Measurements from ENCODE around the gene MAS1.

MAS1 gene

DNA sequence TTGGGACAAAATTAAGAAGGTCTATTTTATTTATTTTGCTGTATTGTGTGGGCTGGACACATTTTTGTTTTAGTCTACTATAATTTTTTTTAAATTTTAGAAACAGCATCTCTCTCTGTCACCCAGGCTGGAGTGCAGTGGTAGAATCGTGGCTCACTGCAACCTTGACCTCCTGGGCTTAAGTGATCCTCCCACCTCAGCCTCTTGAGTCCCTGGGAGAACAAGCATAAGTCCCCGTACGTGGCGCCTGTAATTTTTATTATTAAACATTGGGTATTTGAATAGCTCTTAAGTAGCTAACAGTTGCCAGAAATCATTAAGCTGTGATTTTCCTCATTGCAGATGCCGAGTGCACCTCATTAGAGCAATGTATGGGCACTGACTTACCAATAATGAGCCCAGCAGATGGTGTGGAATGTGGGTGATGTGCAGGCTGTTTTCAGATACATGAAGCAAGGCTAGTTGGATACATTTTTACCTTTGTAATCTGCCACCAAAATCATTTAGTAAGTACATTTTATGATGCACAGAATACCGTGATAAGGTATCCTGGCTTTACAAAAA, 10.3 kb upstream of the MAS1 start:
- no peak for DNase-seq

DNA sequence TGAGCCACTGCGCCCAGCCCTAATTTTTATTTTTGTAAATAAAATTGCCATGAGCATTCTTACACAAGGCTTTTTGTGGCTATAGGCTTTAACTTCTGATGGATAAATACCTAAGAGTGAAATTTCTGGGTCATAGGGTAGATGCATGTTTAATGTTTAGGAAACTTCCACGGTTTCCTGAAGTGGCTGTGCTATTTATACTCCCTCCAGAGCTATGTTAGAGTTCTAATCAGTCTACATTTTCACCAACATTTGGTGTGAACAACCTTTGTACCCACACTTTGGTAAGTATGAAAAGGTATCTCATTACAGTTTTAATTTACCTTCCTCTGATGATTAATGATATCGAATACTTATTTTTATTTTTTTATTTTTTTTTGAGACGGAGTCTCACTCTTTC, 6.1 kb upstream of the MAS1 start:
- no peak for DNase-seq

DNA sequence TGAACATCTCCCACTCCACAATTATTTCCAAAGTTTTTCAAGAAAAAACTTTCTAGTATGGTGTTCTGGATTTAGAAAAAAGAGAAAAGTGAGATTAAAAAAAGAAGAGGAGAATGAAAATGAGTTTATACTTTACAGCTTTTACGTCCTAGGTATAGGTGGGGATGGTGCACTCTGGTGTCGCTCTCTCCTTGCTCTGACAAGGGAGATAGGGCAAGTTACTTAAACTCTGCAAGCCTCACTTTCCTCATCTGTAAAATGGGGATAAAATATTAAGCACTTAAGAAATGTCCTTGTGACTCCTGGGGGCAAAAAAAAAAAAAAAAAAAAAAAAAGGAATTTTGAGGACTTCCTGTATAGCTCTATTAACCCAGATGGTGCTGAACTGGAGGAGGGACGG, 4.5 kb upstream of the MAS1 start:
- no peak for DNase-seq

DNA sequence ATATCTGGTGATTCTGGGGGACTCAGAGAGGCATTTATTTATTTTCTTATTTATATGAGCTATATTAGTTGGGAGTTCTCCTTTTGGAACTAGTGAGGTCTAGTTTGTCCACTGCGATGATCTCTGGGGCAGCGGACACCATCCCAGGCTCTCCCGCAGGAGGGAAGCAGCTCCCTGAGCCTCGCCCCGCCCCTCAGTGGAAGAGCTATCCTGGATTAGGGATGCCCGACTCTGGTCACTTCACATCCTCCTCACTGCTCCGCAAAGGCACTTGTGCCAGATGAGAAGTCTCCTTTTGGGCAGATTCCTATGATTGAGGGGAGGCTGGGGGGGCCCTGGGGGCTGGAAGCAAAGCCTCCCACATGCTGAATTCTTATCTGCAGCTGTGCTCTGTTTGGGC, 3.6 kb upstream of the MAS1 start:
- no peak for DNase-seq

DNA sequence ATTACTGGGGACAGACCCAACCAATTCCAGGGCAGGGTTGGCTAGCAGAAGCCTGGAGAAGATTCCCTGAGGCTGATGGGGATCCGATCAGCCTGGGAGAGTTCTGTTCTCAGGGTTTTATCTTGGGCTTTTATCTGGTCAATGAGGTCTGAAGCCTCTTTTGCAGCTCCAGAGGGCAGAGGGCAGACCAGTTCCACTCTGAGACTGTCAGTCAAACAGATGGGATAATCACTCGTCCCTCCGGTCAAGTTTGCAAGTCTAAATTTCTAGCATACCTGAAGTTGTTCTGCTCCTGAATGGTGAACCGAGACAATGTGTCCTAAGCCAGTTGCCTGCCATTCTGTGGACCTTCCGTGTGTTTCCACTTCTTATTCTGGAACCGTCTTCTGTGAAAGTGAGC, 3.0 kb upstream of the MAS1 start:
- no peak for DNase-seq

DNA sequence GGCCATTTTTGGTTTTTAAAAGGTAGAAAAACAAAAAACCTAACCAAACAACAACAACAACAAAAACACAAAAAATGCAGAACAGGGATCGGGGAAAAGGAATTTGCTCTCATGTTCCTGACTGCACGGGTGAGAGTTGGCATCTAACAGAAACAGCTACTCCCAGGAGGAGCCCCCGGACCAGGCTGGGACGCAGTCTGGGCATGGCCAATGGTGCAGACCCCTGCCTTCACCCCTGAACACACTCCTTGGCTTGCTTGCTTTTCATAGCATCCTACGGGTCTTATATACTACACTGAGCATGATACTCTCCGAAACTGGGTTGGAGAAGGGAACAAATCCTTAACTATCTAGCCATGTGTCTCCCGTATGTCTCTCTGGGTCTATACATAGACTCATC, 587 bp upstream of the MAS1 start:
- no peak for DNase-seq

DNA sequence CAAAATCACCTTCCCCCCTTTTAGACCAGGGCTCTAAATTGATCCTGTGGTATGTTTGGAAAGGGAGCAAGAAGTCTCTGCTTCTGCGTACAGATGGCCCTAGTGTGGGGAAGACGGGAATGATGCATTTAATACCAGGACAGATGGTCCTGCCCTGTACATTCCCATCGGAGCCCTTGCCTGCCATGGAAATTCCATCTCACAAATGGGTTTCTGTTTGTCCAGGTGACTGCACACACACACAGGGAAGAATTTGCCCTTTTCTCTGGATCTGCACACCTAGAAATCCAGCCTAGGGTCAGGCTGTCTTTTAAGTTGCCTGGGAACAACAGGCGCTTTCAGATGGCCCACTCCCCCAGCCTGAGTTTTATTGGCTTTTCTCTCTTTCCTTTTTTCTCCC, 1.3 kb downstream of the MAS1 start:
- no peak for DNase-seq

DNA sequence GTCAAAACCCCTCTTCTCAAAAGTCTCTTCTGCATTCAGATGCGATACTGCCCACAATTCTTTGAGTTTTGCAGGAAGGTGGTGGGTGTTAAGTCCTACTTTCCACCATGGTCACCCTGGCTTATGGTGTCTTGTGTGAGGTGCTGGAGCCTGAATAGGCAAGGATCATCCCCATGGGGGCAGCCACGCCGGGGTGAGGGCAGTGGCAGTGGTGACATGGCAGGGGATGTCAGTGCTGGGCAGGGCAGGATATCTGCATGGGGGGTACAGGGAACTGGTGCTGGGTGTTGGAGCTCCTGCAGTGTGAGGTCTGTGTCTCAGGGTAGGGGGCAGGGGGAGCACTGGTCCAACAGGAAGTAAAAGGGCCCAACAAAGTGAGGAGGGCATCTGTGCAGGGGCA, 2.3 kb downstream of the MAS1 start:
- DNase-seq: no peak

DNA sequence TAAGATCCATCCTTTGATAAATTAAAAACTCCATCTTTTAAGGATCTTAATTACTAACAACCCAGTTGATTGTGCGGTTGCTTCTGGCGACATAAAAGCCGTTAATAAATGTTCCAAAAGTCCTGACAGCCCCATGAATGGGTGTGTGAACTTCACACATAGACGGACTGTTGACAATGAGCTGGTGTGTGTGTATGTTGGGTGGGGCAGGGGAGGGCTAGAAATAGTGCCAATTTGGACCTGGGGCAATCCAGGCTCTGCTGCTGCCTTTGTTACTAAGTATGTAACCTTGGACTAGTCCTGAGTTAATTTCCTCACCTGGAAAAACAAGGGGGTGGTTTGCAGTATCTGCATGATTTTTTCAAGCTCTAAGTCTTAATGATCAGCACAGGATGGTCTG, 4.2 kb downstream of the MAS1 start:
- DNase-seq: no peak

DNA sequence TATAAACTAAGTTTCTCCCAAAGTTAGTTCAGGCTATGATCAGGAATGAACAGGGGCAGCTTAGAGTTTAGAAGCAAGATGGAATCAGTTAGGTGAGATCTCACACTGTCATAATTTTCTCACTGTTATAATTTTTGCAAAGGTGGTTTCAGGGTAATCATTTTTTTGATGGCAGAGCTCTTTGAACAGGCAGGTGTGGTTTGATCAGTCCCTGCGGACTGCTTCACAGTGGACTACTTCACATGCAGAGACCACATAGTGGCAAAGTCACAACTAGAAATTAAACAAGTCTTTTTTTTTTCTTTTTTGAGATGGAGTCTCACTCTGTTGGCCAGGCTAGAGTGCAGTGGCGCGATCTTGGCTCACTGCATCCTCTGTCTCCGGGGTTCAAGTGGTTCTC, 6.8 kb downstream of the MAS1 start:
- no peak for DNase-seq

DNA sequence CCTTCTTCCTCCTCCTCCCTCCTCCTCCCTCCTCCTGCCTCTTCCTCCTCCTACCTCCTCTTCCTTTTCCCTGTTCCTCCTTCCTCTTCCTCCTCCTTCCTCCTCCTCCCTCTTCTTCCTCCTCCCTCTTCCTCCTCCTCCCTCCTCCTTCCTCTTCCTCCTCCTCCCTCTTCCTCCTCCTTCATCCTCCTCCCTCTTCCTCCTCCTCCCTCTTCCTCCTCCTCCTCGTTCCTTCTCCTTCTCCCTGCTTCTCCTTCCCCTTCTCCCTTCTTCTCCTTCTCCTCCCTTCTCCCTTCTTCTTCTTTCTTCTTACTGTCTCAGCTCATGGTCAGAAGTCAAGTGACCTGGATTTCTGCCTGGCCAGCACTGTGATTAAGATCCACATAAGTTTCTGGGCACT, 7.7 kb downstream of the MAS1 start:
- no peak for DNase-seq

DNA sequence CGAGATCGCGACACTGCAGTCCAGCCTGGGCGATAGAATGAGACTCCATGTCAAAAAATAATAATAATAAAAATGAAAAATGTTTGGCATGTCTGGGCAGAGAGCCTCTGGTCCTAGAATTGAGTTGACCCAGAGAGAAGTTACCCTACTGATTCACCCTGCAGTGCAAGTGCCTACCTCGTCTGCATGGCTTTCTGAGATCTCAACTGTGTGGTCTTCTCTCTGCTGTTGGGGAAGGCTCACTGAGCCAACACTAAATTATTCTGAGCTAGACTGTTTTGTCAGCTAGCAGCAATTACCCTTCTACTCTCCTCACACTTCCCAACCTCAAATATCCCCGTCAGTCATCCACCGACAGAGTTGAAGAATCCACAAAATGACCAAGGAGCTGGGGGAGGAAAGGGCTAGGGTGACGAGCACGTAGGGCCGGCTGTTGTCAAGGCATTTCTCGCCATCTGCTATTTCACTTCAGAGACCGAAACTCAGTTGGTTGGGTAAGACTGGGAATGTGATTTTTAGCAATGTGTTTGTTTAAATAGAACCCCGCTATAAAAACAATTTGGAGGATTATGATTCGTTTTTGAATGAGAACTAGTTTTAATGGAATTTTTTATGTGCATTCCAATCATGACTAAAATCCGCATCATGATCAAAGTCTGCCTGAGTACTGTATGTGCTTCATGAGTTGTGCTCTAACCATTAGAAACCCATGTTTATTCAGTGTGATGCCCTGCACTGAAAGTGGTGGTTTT, 9.4 kb downstream of the MAS1 start:
- no peak for DNase-seq

DNA sequence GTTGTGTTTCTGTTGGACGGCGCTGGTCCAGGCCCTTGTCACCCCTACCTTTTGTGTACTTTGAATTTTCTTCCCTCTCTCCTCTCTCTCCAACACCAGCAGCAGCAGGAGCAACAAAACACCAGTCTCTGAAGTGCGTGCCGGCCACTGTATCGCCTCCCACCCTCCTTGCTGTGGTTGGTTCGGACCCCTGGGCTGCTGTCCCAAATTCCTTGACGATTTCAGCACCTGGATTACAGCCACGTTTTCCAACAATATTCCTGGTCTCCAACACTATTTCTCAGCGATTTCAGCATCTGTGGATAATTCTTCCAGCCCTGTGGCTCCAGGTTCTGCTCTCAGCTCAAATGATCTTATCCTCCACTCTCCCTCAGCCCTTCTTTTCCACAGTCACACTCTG, 11.8 kb downstream of the MAS1 start:
- DNase-seq: no peak

DNA sequence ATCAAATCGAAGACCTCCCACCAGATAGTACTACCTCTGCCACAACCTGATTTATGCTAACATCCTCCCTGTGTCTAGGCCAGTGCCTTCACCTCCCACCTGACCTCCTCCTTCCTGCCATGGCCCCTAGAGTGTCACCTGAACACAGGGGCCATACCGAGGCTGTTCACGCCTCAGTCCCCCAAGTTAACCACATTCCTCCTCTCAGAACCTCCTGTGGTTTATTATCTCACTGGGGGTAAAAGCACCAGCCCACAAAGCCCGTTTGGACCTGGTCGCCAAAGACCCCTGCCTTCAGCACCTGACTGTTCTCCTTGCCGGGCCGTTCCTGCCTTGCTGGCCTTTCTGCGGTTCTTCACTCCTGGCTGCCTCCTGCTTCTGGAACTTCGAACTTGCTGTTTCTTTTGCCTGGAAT, 13.7 kb downstream of the MAS1 start:
- DNase-seq: no peak

DNA sequence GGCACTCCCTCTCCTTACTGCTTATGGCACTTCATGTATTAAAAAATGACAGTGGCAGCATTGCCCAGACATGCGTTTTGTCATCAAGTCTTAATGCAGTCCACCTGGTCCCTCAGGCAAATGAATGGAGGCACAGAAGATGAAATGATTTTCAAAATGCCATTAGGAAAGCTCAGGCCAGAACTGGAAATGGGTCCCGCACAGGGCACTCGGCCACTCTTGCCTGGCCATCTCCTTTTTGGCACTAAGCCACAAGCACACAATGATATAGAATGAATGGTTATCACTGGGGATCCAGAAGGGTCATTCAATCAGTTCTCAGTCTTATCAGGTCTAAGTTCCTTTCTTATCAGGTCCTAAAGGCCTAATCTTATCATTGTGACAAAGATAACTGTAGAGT, 15.6 kb downstream of the MAS1 start:
- DNase-seq: no peak

DNA sequence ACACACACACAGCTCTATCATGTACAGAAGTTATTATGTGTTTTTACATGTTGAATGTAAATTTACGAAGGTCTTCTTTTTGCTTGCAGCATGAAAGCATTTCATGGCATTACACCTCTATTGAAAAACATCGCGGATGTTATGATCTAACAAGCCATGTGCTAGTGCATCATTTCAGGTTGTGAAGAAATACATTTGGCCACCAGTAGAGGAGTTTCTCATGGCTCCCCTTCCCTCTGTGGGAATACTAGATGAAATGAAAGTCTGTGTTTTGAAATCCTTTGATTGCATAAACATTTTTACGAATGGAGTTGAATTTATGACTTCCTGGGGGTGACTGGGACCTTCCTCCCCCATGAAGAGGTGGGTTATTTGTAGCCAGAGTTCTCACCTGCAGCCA, 17.7 kb downstream of the MAS1 start:
- DNase-seq: no peak

DNA sequence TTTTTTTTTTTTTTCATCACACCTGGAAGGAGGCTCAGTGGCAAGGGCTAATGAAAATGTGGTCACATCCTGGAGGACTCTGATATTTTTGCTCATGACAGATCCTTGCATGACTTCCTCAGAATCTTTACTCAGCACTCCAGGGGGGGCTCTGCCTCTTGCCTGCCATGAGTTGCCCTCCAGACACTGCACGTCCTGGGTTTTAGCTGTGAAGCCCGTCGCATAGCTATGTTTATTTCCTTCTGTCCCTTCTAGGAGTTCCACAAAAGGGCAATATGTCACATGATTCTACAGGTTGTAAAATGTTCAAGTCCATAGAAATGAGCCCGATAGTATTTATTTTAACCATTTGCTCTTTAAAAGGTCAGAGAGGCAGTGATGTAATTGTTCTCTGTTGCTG, 18.2 kb downstream of the MAS1 start:
- DNase-seq: no peak

DNA sequence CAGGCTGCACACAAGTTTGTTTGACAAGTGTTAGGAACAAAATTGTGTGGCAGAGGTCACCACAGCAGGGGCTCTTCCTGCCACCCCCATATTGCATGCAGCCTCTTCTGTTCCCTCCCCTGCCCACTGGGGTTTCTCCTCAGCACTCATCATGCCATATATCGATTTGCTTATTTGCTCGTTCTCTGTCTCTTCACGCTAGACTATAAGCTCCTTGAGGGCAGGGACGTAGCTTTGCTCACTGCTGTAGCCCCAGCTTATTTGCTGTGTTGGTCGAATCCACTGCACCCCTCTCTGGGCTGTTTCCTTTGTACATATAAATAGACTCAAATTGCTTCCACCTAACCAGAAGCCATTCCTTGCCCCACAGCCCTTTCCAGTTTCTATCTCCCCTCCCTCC, 19.6 kb downstream of the MAS1 start:
- no peak for DNase-seq

DNA sequence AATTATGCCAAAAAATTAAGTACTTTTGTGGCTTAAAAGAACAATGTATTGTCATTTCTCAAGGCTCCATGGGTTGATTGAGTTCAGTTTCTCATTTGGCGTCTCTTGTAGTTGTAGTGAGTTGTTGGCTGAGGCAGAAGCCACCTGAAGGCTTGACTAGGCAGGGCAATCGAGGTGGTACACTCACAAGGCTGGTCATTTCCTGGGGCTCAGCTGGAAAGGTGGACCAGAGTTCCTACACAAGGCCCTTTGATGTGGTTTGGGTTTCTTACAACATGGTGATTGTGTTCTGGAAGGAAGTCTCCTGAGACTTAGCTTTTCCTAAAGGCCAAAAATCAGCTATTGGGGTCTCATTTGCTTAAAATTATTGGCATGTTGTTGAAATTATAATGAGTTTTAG, 22.6 kb downstream of the MAS1 start:
- DNase-seq: no peak

DNA sequence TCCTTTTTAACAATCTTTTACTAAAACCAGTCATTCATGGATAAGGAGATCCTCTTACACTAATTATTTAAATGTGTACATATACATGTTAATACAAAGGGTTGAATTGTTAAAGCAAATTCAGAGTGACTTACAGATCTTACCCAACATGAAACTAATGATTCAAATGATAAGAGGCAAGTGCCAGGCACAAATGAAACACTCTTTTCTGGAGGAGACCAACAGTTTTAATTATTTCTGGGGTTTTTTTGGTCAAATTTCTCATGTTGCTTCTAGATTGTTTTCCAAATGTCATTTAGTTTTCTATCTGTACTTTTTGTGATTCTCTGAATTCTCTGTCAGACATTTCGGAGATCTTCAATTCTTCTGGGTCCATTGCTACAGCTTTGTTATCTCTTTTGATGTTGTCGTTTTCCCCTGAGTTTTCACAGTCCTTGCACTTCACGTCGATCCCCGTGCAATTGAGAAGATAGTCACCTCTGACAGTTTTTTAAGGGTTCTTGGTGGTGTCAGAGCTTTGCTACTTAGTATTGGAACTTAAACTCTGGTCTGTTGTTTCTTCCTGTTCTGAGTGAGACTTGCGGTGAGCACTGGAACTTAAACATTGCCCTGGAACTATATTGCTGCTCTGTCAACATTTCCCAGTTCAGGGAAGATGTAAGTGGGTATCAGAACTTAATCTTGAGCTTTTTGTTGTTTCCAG, 23.2 kb downstream of the MAS1 start:
- DNase-seq: no peak

DNA sequence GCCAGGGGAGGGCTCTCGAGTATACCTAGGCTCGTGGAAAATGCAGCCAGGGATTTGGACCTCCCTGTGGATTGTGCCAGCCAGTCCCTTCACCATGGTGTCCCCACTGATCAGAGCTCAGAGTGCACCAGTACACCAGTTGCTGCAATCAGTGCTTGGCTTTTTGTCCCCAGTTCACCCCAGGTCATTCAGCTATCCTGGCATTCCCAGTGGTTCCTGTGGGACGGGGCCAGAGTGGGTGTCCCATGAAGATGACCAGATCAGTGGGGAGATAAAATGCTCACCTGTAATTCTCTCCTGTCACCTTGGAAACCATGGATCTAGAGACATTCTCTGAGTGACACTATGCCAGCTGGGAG, 23.8 kb downstream of the MAS1 start:
- DNase-seq: no peak

DNA sequence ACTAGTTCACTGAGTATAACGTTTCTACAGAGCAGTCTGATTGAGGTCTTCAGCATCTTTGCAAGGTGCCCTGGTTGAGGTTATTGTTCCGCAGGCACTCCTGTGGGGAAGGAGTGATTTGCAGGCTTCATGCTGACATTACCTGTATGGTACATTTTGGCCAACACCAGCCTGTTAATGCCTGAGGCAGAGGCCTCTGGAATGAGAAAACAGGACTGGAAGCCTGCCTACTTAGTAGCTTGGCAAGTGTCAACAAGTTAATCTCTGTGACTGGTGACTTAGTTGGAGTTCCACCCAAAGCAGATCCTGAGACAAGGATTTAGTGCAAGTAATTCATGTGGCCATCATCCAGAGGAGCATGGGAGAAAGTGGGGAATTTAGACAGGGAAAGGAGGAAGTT, 24.6 kb downstream of the MAS1 start:
- DNase-seq: no peak

DNA sequence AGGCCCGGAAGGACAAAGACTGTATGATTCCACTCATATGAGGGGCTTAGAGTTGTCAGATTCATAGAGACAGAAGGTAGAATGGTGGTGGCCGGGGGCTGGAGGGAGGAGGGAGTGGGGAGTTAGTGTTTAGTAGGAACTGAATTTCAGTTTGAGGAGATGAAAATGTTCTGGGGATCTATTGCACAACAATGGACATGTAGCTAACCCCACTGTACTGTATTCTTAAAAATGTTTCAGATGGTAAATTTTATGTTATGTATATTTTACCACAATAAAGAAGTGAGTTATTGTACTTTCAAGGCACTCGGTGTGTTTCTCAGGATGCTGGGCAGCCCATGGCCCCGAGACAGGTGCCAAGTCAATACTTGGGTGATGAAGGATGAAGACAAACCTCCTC, 25.4 kb downstream of the MAS1 start:
- DNase-seq: no peak

DNA sequence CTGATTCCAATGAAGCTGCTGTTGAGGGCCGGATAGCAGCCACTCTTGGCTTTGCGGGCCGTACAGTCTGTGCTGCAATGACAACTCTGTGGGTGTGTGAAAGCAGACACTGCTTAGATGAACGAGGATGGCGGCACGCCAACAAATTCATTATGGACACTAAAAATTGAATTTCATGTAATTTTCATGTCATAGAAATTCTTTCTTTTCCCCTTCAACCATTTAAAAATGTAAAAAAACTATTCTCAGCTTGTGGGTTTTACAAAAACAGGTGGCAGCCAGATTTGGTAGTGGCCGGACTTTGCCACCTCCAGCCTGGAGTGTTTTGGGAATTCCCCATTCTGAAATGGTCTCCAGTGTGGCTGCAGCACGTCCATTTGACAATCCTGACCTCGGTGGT, 26.0 kb downstream of the MAS1 start:
- no peak for DNase-seq

All from C1 segment of cervical spinal cord (tissue), 14 donors.